ENCODE data around the gene DPP10. TPM values are rescaled to one million over a fixed set of nuclear protein-coding genes. Genes with fewer than 3 reads are reported as not detected.
"Not testable (repeated sequence)": the region's sequence is repeated elsewhere in the genome, so short reads cannot be mapped to it uniquely, and the experiment has no call there.

The DPP10 gene
- total RNA-seq (not detected), polyA plus RNA-seq (not detected)

GRCh38 chr2:114442510-114442909 is at the start of gene DPP10:
Gene DPP10 (plus strand): TSS chr2:114442641.
- Mint-ChIP-seq H3K36me3 (no peaks in the 10 kb centered on the region), H3K4me3 (no peak within 1 kb of the TSS), H3K9me3 (peaks cover 0 to 2% (median 0%) of the 10 kb centered on the region in 8 donors), H3K27ac (no peak within 1 kb of the TSS), H3K4me1 (no peaks in the 10 kb centered on the region), H3K27me3 (peaks cover 0 to 4% of the 10 kb centered on the region in 2 donors)
- no peaks in the 10 kb centered on the region for H3K9me3 ChIP-seq (ENCODE audit: control insufficient read depth in 1 of 2, low read length in 2 of 2)
- DNase-seq, result no peak
- H3K27me3 ChIP-seq (ENCODE audit: insufficient read depth, low read length), result no peaks in the 10 kb centered on the region
- no peaks in the 10 kb centered on the region for H3K4me1 ChIP-seq (ENCODE audit: insufficient read depth, low read length)
- intact Hi-C loops (cut with micrococcal nuclease), result no loop called here
- no peak within 1 kb of the TSS for H3K4me3 ChIP-seq (ENCODE audit: low read length in 2 of 2)
- no peaks in the 10 kb centered on the region for H3K36me3 ChIP-seq (ENCODE audit: insufficient read depth, low read length)
- H3K27ac ChIP-seq (ENCODE audit: low read depth, low read length), result no peak within 1 kb of the TSS
- ChIA-PET POLR2A (ENCODE audit: partially characterized antibody) (no interaction called here), CTCF (ENCODE audit: partially characterized antibody) (no interaction called here)

GRCh38 chr2:114400890-114401289 is 41.6 kb upstream of the DPP10 start:
- no peaks in the 10 kb centered on the region for H3K9me3 ChIP-seq (ENCODE audit: control insufficient read depth in 1 of 2, low read length in 2 of 2)
- H3K27ac ChIP-seq (ENCODE audit: low read depth, low read length), result no peak overlapping the region
- Mint-ChIP-seq H3K9me3 (peaks cover 0 to 7% (median 0%) of the 10 kb centered on the region in 8 donors), H3K36me3 (no peaks in the 10 kb centered on the region), H3K27me3 (no peaks in the 10 kb centered on the region), H3K27ac (no peak overlapping the region), H3K4me1 (peaks cover 0 to 9% (median 2%) of the 10 kb centered on the region in 4 donors), H3K4me3 (no peak overlapping the region)
- intact Hi-C loops (cut with micrococcal nuclease), result no loop called here
- ChIA-PET POLR2A (ENCODE audit: partially characterized antibody) (no interaction called here), CTCF (ENCODE audit: partially characterized antibody) (no interaction called here)
- H3K4me1 ChIP-seq (ENCODE audit: insufficient read depth, low read length), result no peaks in the 10 kb centered on the region
- DNase-seq, result no peak
- no peaks in the 10 kb centered on the region for H3K27me3 ChIP-seq (ENCODE audit: insufficient read depth, low read length)
- no peaks in the 10 kb centered on the region for H3K36me3 ChIP-seq (ENCODE audit: insufficient read depth, low read length)
- H3K4me3 ChIP-seq (ENCODE audit: low read length in 2 of 2), result no peak overlapping the region

GRCh38 chr2:114405247-114406116 is 37.0 kb upstream of the DPP10 start:
- Mint-ChIP-seq H3K27ac (no peak overlapping the region), H3K36me3 (no peaks in the 10 kb centered on the region), H3K4me3 (no peak overlapping the region), H3K9me3 (peaks cover 0 to 22% (median 8%) of the 10 kb centered on the region in 8 donors), H3K27me3 (no peaks in the 10 kb centered on the region), H3K4me1 (peaks cover 0 to 9% (median 3%) of the 10 kb centered on the region in 4 donors)
- ChIA-PET CTCF (ENCODE audit: partially characterized antibody) (no interaction called here), POLR2A (ENCODE audit: partially characterized antibody) (no interaction called here)
- H3K27ac ChIP-seq (ENCODE audit: low read depth, low read length), result no peak overlapping the region
- no peaks in the 10 kb centered on the region for H3K4me1 ChIP-seq (ENCODE audit: insufficient read depth, low read length)
- no peaks in the 10 kb centered on the region for H3K27me3 ChIP-seq (ENCODE audit: insufficient read depth, low read length)
- H3K4me3 ChIP-seq (ENCODE audit: low read length in 2 of 2), result no peak overlapping the region
- no peaks in the 10 kb centered on the region for H3K9me3 ChIP-seq (ENCODE audit: control insufficient read depth in 1 of 2, low read length in 2 of 2)
- intact Hi-C loops (cut with micrococcal nuclease), result no loop called here
- no peaks in the 10 kb centered on the region for H3K36me3 ChIP-seq (ENCODE audit: insufficient read depth, low read length)
- DNase-seq, result no peak

DNA sequence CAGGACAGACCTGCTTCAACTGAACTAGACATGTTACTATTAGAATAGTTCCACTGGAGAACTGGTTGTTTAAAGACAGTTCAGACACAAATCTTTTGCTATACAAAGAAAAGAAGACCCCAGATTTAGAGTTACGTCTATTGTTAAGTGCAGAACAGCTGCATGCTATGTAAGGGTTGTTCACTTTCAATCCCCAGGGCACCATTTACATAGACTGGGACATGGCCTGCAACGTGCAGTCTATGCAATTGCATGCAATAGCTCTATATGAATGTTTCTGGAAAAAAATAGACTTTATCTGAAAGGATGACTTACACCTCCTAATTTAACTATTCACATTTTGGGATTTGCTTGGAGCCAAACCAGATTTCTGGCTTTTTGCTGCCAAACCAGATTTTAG is 36.1 kb upstream of the DPP10 start:
- intact Hi-C loops (cut with micrococcal nuclease), result no loop called here
- Mint-ChIP-seq H3K27ac (no peak overlapping the region), H3K4me1 (peaks cover 0 to 9% (median 2%) of the 10 kb centered on the region in 4 donors), H3K4me3 (no peak overlapping the region), H3K9me3 (peaks cover 0 to 22% (median 8%) of the 10 kb centered on the region in 8 donors), H3K36me3 (no peaks in the 10 kb centered on the region), H3K27me3 (no peaks in the 10 kb centered on the region)
- H3K4me1 ChIP-seq (ENCODE audit: insufficient read depth, low read length), result no peaks in the 10 kb centered on the region
- ChIA-PET POLR2A (ENCODE audit: partially characterized antibody) (no interaction called here), CTCF (ENCODE audit: partially characterized antibody) (no interaction called here)
- no peak overlapping the region for H3K4me3 ChIP-seq (ENCODE audit: low read length in 2 of 2)
- no peak overlapping the region for H3K27ac ChIP-seq (ENCODE audit: low read depth, low read length)
- no peaks in the 10 kb centered on the region for H3K36me3 ChIP-seq (ENCODE audit: insufficient read depth, low read length)
- no peak for DNase-seq
- H3K9me3 ChIP-seq (ENCODE audit: control insufficient read depth in 1 of 2, low read length in 2 of 2), result no peaks in the 10 kb centered on the region
- no peaks in the 10 kb centered on the region for H3K27me3 ChIP-seq (ENCODE audit: insufficient read depth, low read length)

DNA sequence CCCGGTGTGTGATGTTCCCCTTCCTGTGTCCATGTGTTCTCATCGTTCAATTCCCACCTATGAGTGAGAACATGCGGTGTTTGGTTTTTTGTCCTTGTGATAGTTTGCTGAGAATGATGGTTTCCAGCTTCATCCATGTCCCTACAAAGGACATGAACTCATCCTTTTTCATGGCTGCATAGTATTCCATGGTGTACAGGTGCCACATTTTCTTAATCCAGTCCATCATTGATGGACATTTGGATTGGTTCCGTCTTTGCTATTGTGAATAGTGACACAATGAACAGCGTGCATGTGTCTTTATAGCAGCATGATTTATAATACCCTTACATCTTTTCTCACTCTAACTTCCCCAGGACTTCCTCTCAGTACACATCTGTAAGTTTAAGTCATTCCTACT is 35.1 kb upstream of the DPP10 start:
- H3K36me3 ChIP-seq (ENCODE audit: insufficient read depth, low read length); DNase-seq; CTCF ChIA-PET (ENCODE audit: partially characterized antibody); H3K4me3 Mint-ChIP-seq; H3K27me3 Mint-ChIP-seq; H3K27me3 ChIP-seq (ENCODE audit: insufficient read depth, low read length); H3K27ac Mint-ChIP-seq; intact Hi-C loops (cut with micrococcal nuclease); H3K4me1 Mint-ChIP-seq; H3K4me1 ChIP-seq (ENCODE audit: insufficient read depth, low read length); H3K27ac ChIP-seq (ENCODE audit: low read depth, low read length); H3K4me3 ChIP-seq (ENCODE audit: low read length in 2 of 2); H3K36me3 Mint-ChIP-seq; H3K9me3 ChIP-seq (ENCODE audit: control insufficient read depth in 1 of 2, low read length in 2 of 2); POLR2A ChIA-PET (ENCODE audit: partially characterized antibody): not testable (repeated sequence)
- peaks cover 0 to 22% (median 8%) of the 10 kb centered on the region in 8 donors for H3K9me3 Mint-ChIP-seq

- no peaks in the 10 kb centered on the region for H3K27me3 ChIP-seq (ENCODE audit: insufficient read depth, low read length)
- no peaks in the 10 kb centered on the region for H3K36me3 ChIP-seq (ENCODE audit: insufficient read depth, low read length)
- no peak overlapping the region for H3K27ac Mint-ChIP-seq
- H3K36me3 Mint-ChIP-seq, result no peaks in the 10 kb centered on the region
- no peak overlapping the region for H3K4me3 Mint-ChIP-seq
- no peaks in the 10 kb centered on the region for H3K4me1 Mint-ChIP-seq
- H3K9me3 Mint-ChIP-seq, result peaks cover 0 to 4% (median 0%) of the 10 kb centered on the region in 8 donors
- intact Hi-C loops (cut with micrococcal nuclease), result no loop called here
- no peaks in the 10 kb centered on the region for H3K9me3 ChIP-seq (ENCODE audit: control insufficient read depth in 1 of 2, low read length in 2 of 2)
- no peak overlapping the region for H3K27ac ChIP-seq (ENCODE audit: low read depth, low read length)
- H3K27me3 Mint-ChIP-seq, result peaks cover 0 to 3% of the 10 kb centered on the region in 2 donors
- H3K4me1 ChIP-seq (ENCODE audit: insufficient read depth, low read length), result no peaks in the 10 kb centered on the region
- ChIA-PET CTCF (ENCODE audit: partially characterized antibody) (no interaction called here), POLR2A (ENCODE audit: partially characterized antibody) (no interaction called here)
- no peak overlapping the region for H3K4me3 ChIP-seq (ENCODE audit: low read length in 2 of 2)
- no peak for DNase-seq
These were observed 20.7 kb upstream of the DPP10 start for GRCh38 chr2:114421781-114422180.

- POLR2A ChIA-PET (ENCODE audit: partially characterized antibody), result no interaction called here
- Mint-ChIP-seq H3K9me3 (peaks cover 0 to 4% (median 0%) of the 10 kb centered on the region in 8 donors), H3K27me3 (peaks cover 0 to 3% of the 10 kb centered on the region in 2 donors), H3K4me3 (no peak overlapping the region), H3K4me1 (no peaks in the 10 kb centered on the region), H3K27ac (no peak overlapping the region), H3K36me3 (no peaks in the 10 kb centered on the region)
- no peaks in the 10 kb centered on the region for H3K4me1 ChIP-seq (ENCODE audit: insufficient read depth, low read length)
- H3K9me3 ChIP-seq (ENCODE audit: control insufficient read depth in 1 of 2, low read length in 2 of 2), result no peaks in the 10 kb centered on the region
- no peak overlapping the region for H3K27ac ChIP-seq (ENCODE audit: low read depth, low read length)
- DNase-seq, result no peak
- intact Hi-C loops (cut with micrococcal nuclease), result no loop called here
- no peak overlapping the region for H3K4me3 ChIP-seq (ENCODE audit: low read length in 2 of 2)
- H3K36me3 ChIP-seq (ENCODE audit: insufficient read depth, low read length), result no peaks in the 10 kb centered on the region
- H3K27me3 ChIP-seq (ENCODE audit: insufficient read depth, low read length), result no peaks in the 10 kb centered on the region
- CTCF ChIA-PET (ENCODE audit: partially characterized antibody), result no interaction called here
These were observed 17.7 kb upstream of the DPP10 start for GRCh38 chr2:114424699-114425098.

Data from CD4-positive, alpha-beta memory T cell (primary cell).